Right kidney (tissue), 9 donors: ENCODE data around the gene SNTB2.
A peak's percentile ranks its signal among the peaks of the same experiment; 100 is the strongest.
"Not testable (repeated sequence)": the region's sequence is repeated elsewhere in the genome, so short reads cannot be mapped to it uniquely, and the experiment has no call there.

Source experiments
- DNase-seq: peaks from one replicate; pipeline ENCODE4 v3.0.0-alpha.2; 2016
- long read RNA-seq, 8 donors: transcript quantifications; one replicate each; lab custom pipeline, GENCODE V29; 2026

The SNTB2 gene
- long read RNA-seq, donor 1, full-length matches to known transcripts: 1 of 24 reads
- long read RNA-seq, donor 1, partial matches to known transcripts: 23 of 24 reads
- long read RNA-seq, donor 1, other reads (novel, unspliced or antisense): 0 of 24 reads
- long read RNA-seq, donor 2, full-length matches to known transcripts: 3 of 3 reads
- long read RNA-seq, donor 2, partial matches to known transcripts: 0 of 3 reads
- long read RNA-seq, donor 2, other reads (novel, unspliced or antisense): 0 of 3 reads
- long read RNA-seq, donor 3: 0 reads
- long read RNA-seq, donor 4, full-length matches to known transcripts: 3 of 3 reads
- long read RNA-seq, donor 4, partial matches to known transcripts: 0 of 3 reads
- long read RNA-seq, donor 4, other reads (novel, unspliced or antisense): 0 of 3 reads
- long read RNA-seq, donor 5, partial matches to known transcripts: 33 of 42 reads
- long read RNA-seq, donor 5, other reads (novel, unspliced or antisense): 9 of 42 reads
- long read RNA-seq, donor 6, full-length matches to known transcripts: 1 of 1 reads
- long read RNA-seq, donor 6, partial matches to known transcripts: 0 of 1 reads
- long read RNA-seq, donor 6, other reads (novel, unspliced or antisense): 0 of 1 reads
- long read RNA-seq, donor 7: 0 reads
- long read RNA-seq, donor 8, full-length matches to known transcripts: 4 of 4 reads
- long read RNA-seq, donor 8, partial matches to known transcripts: 0 of 4 reads
- long read RNA-seq, donor 8, other reads (novel, unspliced or antisense): 0 of 4 reads

DNA sequence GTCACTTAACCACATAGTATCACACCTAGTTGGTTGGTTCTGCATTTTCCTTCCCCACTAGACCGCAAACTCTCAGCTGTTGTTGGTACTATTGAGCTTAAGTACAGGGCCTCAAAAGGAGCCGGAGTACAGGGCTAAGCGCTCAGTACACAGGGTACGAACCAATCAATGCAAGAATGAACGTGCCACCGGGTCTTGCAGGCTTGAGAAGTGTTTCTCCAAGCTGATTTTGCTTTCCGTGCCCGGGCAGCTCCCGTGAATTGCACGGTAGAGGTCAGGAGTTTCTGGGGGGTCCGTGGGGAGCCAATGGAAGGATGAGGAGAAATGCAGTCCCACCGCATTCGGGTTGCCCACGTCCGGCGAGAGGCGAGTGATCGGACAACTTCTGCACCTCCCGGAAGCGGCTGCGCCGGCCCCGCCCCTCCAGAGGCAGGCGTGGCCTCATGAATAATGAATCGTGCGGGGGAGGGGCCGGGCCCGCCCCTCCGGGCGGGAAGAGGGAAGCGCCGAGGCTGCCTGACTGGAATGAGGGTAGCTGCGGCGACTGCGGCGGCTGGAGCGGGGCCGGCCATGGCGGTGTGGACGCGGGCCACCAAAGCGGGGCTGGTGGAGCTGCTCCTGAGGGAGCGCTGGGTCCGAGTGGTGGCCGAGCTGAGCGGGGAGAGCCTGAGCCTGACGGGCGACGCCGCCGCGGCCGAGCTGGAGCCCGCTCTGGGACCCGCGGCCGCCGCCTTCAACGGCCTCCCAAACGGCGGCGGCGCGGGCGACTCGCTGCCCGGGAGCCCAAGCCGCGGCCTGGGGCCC, at the start of gene SNTB2:
TSS of gene SNTB2 (plus strand) at position 523 of the 804 bp plus-strand sequence. CDS start at position 526, 3 bp downstream.
- peak; percentile 97 for DNase-seq

DNA sequence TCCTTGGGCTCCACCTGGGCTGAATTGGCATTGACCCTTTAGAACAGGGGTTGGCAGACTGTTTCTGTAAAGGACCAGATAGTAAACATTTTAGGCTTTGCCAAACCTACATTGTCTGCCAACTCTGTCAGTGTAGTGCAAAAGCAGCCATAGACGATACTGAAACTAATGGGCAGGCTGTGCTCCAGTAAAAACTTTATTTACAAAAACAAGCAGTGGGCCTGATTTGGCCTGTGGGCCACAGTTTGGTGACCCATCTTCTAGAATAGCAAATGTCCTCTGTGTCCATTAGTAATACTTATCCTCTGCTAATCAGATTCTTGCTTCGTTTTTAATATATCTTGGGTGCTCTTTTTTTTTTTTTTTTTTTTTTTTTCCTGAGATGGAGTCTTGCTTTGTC, 48.4 kb upstream of the SNTB2 start:
- DNase-seq: no peak

DNA sequence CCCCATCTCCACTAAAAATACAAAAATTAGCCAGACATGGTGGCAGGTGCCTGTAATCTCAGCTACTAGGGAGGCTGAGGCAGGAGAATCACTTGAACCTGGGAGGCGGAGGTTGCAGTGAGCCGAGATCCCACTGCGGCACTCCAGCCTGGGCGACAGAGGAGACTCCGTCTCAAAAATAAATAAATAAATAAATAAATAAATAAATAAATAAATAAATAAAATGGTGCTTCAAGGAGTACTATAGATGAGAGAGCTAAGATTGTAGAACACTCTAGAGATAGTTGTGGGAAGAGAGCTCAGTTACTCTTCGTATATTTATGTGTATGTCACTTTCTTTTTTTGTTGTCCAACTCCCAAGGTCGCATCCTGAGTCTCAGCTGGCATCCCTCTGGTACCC, 47.5 kb upstream of the SNTB2 start:
- not testable (repeated sequence) for DNase-seq

DNA sequence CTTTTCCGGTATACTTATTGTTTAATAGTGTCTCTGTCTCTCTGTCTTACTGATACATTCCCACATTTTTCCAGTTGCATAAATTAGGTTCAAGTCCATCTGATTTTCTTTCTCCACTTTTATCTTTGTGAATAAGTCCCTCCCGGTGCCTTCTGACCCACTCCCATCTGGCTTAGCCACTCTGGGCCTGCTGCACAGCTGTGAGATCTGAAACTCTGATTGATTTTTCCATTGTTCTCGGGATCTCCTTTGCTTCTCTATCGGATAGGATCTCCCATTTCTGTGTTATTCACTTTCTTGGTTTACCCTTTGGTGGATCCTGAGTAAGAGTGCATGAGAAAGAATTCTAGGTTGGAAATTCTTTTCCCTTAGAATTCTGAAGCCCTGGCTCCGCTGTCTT, 46.0 kb upstream of the SNTB2 start:
- DNase-seq: no peak

DNA sequence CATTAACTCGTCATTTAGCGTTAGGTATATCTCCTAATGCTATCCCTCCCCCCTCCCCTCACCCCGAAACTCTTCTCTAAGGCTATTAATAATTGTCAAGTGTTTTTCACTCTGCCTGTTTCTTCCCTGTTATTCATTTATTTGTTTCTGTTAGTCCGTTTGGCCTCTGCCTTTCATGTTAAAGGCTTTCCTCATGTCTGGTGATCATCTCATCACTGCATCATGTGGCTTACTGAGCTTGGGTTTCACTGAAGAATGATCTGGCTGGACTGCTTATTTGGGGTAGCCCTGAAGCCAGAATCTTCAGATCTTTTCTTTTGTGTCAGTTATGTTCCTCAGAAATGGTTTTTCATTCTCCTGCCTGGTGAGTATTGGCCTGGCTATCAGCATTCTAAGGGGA, 45.0 kb upstream of the SNTB2 start:
- no peak for DNase-seq

DNA sequence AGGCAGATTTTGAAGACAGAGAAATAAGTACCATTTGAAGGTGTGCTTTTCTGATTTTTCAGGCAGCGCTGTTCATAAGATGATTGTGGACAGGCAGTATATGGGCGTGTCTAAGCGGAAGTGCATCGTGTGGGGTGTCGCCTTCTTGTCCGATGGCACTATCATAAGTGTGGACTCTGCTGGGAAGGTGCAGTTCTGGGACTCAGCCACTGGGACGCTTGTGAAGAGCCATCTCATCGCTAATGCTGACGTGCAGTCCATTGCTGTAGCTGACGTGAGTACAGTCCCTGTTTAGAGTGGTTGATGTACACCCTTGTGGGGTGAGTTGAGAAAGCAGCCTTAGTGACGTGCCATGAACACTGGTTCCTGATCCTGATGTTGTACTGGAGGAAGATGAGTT, 43.8 kb upstream of the SNTB2 start:
- DNase-seq: no peak

DNA sequence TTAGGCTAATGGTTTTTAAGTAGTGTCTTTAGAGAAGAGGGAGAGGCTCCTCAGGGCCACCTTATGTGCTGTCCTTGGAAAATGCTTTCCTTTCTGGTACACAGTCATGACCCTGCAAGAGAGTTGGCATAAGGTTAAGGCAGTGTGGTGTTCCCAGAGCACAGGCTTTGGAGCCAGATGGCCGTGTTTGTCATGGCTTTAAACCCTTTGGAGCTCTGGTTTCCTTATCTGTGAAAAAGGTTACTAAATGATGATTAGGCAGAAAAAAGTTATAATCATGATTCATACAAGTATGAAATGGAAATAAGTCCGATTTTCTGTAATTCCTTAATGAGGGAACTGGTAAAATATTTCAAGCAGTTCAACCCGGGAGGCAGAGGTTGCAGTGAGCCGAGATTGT, 41.3 kb upstream of the SNTB2 start:
- DNase-seq: no peak

DNA sequence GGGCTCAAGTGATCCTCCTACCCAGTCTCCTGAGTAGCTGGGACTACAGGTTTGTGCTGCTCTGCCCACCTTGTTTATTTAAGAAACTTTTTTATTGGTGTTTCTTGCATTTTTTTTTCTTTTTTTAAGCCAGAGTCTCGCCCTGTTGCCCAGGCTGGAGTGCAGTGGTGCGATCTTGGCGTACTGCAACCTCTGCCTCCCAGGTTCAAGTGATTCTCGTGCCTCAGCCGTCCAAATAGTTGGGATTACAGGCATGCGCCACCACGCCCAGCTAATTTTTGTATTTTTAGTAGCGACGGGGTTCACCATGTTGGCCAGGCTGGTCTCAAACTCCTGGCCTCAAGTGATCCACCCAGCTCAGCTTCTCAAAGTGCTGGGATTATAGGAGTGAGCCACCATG, 37.3 kb upstream of the SNTB2 start:
- DNase-seq: not testable (repeated sequence)

DNA sequence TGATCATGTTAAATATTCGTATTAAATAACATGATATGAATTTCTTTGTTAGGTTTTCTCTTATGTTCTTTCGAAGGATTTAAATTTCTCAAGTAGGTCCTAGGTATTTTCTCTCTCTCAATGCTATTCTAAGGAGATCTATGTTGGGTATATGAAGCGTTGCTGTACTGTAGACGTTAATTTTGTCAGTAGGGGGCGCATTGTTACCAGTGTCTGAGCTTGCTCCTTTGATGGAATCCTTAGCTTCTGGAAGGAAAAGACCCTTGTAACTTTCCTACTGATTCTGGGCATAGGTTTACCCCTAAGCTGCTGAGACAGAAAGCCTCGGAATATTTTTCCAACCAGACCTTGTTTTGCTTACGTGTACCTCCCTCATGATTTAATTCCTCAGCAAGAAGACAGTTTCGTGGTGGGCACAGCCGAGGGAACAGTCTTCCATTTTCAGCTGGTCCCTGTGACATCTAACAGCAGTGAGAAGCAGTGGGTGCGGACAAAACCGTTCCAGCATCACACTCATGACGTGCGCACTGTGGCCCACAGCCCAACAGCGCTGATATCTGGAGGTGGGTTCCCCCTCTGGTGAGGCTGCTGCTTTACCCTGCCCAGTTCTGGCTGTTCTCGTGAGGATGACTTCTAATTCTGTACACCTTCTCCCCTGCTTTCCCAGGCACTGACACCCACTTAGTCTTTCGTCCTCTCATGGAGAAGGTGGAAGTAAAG, 36.7 kb upstream of the SNTB2 start:
- no peak for DNase-seq

DNA sequence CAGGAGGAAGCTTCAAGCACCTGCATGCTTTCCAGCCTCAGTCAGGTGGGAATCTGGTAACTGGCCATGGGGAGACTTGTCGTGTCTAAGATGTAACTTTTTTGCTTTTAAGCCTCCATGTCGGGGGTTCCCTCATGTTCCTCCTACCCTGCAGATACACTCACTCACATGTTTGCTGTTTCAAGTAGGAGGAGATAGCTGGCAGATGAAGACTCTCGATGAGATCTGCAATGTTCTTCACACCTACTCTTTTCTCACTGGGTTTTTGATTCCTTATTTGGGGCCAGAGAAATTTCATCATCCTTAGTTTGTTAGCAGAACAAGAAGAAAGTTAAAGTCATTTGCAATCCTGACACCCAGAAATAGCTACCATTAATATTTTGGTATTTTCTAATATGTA, 29.8 kb upstream of the SNTB2 start:
- DNase-seq: no peak

DNA sequence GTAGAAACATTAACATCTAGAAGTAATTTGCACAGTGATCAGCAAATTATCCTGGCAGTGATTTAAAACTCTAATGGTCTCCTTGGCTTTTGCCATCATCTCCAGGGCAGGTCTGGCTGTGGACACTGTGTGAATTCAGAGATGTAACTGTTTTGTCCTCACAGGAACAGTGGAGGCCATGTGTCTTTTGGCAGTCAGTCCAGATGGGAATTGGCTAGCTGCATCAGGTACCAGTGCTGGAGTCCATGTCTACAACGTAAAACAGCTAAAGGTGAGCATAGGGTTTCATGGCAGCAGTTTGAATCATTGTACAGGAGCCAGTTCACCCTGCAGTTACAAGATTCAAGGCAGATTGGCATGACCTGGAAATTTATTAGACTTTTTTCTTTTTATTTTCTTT, 26.8 kb upstream of the SNTB2 start:
- no peak for DNase-seq

DNA sequence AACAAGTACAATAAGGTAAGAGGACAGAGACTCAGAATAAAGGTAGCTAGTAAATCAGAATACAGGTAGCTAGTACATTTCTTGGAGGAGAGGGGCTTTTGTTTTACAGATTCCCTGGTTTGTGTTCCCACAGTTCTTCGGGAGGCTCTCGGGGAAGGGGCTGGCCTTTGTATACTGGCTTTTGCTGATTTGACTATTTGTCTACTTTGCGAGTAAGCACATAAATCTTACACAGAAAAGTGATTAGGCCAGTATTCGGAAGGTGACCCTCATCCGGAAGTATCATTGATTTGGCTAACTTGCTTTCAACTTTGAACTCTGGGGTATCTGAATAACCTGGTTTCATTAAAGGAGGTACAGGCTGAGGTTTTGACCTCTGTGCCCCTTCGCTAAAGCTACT, 21.4 kb upstream of the SNTB2 start:
- DNase-seq: no peak

DNA sequence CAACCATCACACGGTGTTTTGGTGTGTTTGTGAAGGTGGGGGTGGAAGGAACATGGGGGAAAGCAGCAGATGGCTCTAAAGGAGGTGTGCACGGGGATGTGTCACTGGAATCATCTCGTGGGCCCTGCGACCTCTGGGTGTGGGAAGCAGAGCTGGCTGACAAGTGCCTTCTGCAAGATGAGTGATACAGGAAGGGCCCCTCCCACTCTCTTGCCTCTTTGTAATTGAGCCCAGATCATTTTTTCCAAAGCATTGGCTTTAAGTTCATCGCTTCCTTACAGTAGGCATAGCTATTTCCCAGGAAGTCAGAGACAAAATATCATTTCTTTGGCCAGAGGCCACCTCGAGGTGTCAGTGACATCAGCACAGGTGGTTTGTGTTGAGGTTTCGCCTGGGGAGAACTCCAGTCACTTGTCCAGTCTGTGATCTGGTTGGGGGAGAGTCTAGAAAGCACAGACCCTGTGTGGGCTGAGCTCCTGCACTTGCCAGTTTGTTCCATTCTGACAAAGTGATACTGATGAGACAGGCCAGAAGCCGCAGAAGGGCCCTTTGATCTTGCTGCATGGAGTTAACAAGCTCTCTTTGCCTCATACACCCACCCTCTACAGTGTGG, 20.6 kb upstream of the SNTB2 start:
- DNase-seq: no peak

DNA sequence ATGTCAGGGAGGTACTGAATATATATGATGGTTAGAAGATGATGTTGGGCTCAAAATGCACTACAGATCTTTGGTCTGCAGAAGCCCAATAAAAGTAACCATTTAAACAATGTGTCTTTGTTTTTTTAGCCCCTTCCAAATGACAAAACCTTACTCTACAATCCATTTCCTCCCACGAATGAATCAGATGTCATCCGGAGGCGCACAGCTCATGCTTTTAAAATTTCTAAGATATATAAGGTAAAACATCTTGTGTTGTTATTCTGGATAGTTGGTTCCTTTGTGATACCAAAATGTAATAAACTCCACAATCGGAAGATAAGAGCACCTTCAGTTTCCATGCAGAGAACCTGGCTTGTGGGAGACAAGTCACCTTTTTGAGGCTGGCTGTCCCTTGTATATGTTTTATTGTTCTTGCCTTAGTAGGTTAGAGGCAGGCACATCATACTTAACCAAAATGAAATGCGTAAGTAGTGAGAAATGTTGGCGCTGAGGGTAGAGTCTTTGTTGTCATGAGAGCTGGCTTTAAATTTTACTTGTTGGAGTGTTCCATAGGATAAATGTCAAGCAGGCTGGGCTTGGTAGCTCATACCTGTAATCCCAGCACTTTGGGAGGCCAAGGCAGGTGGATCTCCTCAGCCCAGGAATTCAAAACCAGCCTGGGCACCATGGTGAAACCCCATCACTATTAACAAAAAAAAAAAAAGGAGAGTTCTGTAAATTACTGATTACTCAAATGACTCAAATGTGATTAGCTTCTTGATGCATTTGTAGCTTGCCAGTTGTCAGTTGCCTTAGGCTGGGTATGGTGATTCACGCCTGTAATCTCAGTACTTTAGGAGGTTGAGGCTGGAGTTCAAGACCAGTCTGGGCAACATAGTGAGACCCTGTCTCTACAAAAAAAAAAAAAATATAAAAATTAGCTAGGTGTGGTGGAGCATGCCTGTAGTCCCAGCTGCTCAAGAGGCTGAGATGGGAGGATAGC, 19.7 kb upstream of the SNTB2 start:
- DNase-seq: no peak

DNA sequence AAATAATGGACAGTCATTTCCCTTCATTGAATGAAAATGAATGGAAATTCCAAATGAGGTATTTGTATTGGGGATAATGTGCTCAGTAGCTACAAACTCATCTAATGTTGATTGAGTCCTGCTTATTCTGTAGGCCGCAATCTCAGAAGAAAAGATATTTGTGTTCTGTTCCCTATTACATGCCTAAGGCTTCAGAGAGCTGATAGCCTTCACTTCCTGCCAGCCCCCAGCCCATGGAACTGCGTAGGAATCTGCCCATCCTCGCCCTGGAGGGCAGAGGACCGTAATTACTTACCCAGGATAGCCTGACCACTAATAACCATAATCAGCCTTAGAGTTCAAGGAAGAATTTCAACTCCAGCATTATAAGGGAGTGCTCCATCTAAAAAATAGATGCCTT, 17.9 kb upstream of the SNTB2 start:
- DNase-seq: no peak

DNA sequence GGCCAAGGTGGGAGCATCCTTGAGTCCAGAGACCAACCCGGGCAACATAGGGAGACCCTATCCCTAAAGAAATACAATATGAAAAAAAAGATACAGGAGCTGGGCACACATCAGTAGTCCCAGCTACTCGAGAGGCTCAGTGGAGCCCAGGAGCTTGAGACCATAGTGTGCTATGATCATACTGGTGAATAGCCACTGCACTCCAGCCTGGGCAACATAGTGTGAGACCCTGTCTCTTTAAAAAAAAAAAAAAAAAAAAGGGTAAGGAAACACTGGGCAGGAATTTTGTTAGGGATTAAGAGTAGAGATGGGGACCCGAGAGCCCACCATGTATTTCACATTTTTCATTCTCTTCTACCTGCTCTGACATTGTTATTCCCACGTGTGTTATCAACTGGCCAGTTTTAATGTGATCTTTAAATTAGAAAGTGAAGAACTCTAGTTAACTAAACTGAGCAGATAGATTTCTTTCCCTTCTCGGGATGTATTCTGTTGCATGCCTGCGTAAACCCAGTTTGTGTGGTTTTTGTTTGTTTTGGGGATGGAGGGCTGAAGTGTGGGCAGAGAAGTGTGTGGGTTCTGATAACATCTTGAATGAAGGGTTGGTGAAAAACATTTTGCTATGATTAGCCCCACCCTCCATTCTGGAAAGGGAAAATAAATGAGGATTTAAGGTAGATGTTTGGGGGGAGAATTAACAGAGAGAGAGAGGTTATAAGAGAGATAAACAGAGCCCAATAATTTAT, 17.2 kb upstream of the SNTB2 start:
- no peak for DNase-seq

DNA sequence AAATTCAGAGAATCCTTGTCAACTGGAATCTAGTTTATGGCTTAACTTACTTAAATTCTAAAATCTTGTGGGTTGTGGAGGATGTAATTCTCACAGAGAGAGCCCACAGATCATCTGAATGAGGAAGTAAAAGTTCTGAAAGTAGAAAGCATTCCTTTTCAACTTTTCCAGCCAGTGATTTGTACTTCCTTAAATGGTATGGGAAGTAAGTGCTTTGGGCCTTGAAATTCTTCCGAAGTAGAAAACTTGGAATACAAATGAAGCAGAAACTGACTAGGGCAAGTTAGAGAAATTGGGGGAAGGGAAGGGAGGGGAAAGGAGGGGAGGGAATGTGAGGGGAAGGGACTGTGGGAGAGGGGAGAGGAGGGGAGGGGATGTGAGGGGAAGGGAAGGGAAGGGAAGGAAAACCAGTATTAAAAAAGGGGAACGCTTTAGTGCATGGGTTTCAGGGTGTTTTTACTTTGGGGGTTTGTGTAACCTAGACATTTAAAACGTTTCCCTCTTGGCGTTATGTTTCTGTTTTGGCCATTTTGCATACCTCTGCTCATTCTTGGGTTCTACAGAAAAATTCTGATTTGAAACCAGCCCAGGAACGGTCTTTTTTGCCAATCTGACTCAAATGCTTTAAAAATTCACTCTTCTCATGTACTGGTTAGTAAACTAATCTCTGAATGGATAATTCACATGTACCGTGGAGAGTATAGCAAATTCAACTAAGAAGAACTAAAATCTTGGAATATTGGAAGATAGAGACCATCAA, 15.5 kb upstream of the SNTB2 start:
- DNase-seq: no peak

DNA sequence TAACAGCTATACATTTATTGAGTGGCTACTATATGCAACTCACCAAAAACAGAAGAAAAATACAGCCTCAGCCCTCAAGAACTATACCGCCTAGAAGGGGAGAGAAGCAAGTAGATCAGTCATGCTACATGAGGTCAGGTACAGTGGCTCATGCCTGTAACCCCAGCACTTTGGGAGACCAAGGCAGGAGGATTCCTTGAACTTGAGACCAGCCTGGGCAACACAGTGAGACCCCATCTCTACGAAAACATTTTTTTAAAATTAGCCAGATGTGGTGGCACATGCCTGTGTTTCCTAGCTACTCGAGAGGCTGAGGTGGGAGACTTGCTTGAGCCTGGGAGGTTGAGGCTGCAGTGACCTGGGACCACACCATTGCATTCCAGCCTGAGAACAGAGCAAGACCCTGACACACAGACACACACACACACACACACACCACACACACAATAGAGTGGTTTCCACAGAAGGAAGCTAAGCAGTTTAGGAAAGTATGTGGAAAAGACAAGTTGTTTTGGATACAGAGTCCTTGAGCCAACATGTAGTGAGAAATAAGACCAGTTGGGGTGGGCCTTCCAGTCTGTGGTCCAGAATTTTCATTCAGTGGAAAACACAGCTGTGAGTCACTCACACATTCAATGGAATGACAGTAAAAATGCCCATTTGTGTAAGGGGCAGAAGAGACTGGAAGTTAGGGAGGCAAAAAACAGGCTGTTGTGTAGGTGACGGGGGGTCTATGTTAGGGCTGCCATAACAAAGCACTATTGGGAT, 10.7 kb upstream of the SNTB2 start:
- no peak for DNase-seq
